Endodermal cell (in vitro differentiated cells): Measurements from ENCODE around the gene TMEM120B. TPM values are rescaled to one million over a fixed set of nuclear protein-coding genes. Genes with fewer than 3 reads are reported as not detected.

Experiments used
- DNase-seq: peaks from one replicate; pipeline ENCODE4 v3.0.0-alpha.2; 2017
- H3K27ac ChIP-seq: 2 replicates; pipeline ENCODE4 v1.5.1; 2013; ENCODE audit warnings: mild to moderate bottlenecking, low read depth, low read length, moderate library complexity
- H3K27me3 ChIP-seq: 2 replicates; pipeline ENCODE4 v1.6.1; 2013; ENCODE audit warnings: mild to moderate bottlenecking, low read length, moderate library complexity; ENCODE audit not compliant: insufficient read depth, control insufficient read depth, poor library complexity, severe bottlenecking
- H3K36me3 ChIP-seq: 2 replicates; pipeline ENCODE4 v1.7.0; 2013; ENCODE audit warnings: mild to moderate bottlenecking, low read length, moderate library complexity; ENCODE audit not compliant: control insufficient read depth, insufficient read depth
- H3K4me1 ChIP-seq: one replicate; pipeline ENCODE4 v1.7.0; 2013; ENCODE audit warnings: low read length; ENCODE audit not compliant: control insufficient read depth, insufficient read depth
- H3K4me3 ChIP-seq: 2 replicates; pipeline ENCODE4 v1.5.1; 2013; ENCODE audit warnings: mild to moderate bottlenecking, low read length, moderate library complexity
- H3K9ac ChIP-seq: 2 replicates; pipeline ENCODE4 v1.6.1; 2013; ENCODE audit warnings: mild to moderate bottlenecking, low read length, moderate library complexity; ENCODE audit not compliant: poor library complexity, severe bottlenecking; ENCODE audit errors: extremely low read depth
- H3K9me3 ChIP-seq: 2 replicates; pipeline ENCODE4 v1.6.1; 2013; ENCODE audit warnings: mild to moderate bottlenecking, low read length, moderate library complexity; ENCODE audit not compliant: control insufficient read depth
- H3K27ac Mint-ChIP-seq: 2 replicates; pipeline ENCODE4 v1.8.0; 2020; ENCODE audit warnings: mixed read lengths
- H3K27me3 Mint-ChIP-seq: 2 replicates; pipeline ENCODE4 v1.8.0; 2021; ENCODE audit warnings: mild to moderate bottlenecking, mixed read lengths; ENCODE audit not compliant: insufficient read depth
- H3K36me3 Mint-ChIP-seq: 2 replicates; pipeline ENCODE4 v1.8.0; 2020; ENCODE audit warnings: low read depth, mixed read lengths
- H3K4me1 Mint-ChIP-seq: 2 replicates; pipeline ENCODE4 v1.8.0; 2020; ENCODE audit warnings: mixed read lengths
- H3K4me3 Mint-ChIP-seq: 2 replicates; pipeline ENCODE4 v1.8.0; 2020; ENCODE audit warnings: mild to moderate bottlenecking, moderate library complexity, mixed read lengths
- H3K9me3 Mint-ChIP-seq: 2 replicates; pipeline ENCODE4 v1.8.0; 2020; ENCODE audit warnings: mild to moderate bottlenecking, mixed read lengths
- CTCF ChIP-seq: fragments of 200-600 bp; sonication (generic); conservative IDR thresholded peaks from 2 replicates; pipeline ENCODE4 v1.5.0; 2021; ENCODE audit warnings: antibody characterized with exemption, mild to moderate bottlenecking
- WGBS, 2 experiments: methylation state at CpG; one replicate each; pipeline versions ENCODE4 v1.1.5 to v1.1.7; 2013; ENCODE audit warnings: missing lambda C conversion rate in 2 of 2, mixed read lengths in 1 of 2; ENCODE audit not compliant: insufficient coverage in 1 of 2, insufficient read length in 1 of 2; 5-methylcytosine and 5-hydroxymethylcytosine counted together
- total RNA-seq, 2 donors: library from RNA; stranded (reverse); fragmentation: NEBNext Ultra II Directional in 1 of 2; extraction: Animal tissue kit (Norgen Biotek cat#: 25700) in 1 of 2; gene quantifications; 2 replicates in 1 of 2; 3 replicates in 1 of 2; pipeline ENCODE4 v1.2.1, GENCODE V29; 2021

Gene TMEM120B
- total RNA-seq, 2 donors from 2014 or later: 21.8 to 25.3 TPM

GRCh38 chr12:121820056-121820455, 107.5 kb downstream of the TMEM120B start:
- no peaks in the 10 kb centered on the region for H3K4me1 Mint-ChIP-seq
- no peaks in the 10 kb centered on the region for H3K9me3 Mint-ChIP-seq
- no peak overlapping the region for H3K27ac Mint-ChIP-seq
- no peaks in the 10 kb centered on the region for H3K4me1 ChIP-seq
- H3K9me3 ChIP-seq: no peaks in the 10 kb centered on the region
- peaks cover 66% of the 10 kb centered on the region for H3K36me3 Mint-ChIP-seq
- H3K36me3 ChIP-seq: peaks cover 82% of the 10 kb centered on the region
- TF ChIP-seq CTCF: no peak
- no peak overlapping the region for H3K4me3 ChIP-seq
- no peak overlapping the region for H3K27ac ChIP-seq
- 95% methylated on average over 4 to 7 of the region's 7 CpGs for WGBS, 2 experiments
- DNase-seq: no peak
- no peak overlapping the region for H3K4me3 Mint-ChIP-seq
- H3K27me3 ChIP-seq: no peaks in the 10 kb centered on the region
- no peak overlapping the region for H3K9ac ChIP-seq
- no peaks in the 10 kb centered on the region for H3K27me3 Mint-ChIP-seq

GRCh38 chr12:121822393-121823100, 110.0 kb downstream of the TMEM120B start:
- Histone ChIP-seq H3K4me3 (no peak overlapping the region), H3K9ac (no peak overlapping the region), H3K36me3 (peaks cover 80% of the 10 kb centered on the region), H3K9me3 (no peaks in the 10 kb centered on the region), H3K27me3 (no peaks in the 10 kb centered on the region), H3K4me1 (no peaks in the 10 kb centered on the region), H3K27ac (no peak overlapping the region)
- DNase-seq: no peak
- no peaks in the 10 kb centered on the region for H3K27me3 Mint-ChIP-seq
- no peak overlapping the region for H3K27ac Mint-ChIP-seq
- peaks cover 70% of the 10 kb centered on the region for H3K36me3 Mint-ChIP-seq
- no peaks in the 10 kb centered on the region for H3K9me3 Mint-ChIP-seq
- no peak overlapping the region for H3K4me3 Mint-ChIP-seq
- WGBS, 2 experiments: 94 to 95% methylated on average over 9 to 39 of the region's 39 CpGs
- TF ChIP-seq CTCF: no peak
- no peaks in the 10 kb centered on the region for H3K4me1 Mint-ChIP-seq

- no peaks in the 10 kb centered on the region for H3K4me1 Mint-ChIP-seq
- Histone ChIP-seq H3K4me1 (no peaks in the 10 kb centered on the region), H3K9ac (no peak overlapping the region), H3K36me3 (peaks cover 80% of the 10 kb centered on the region), H3K27me3 (no peaks in the 10 kb centered on the region), H3K4me3 (no peak overlapping the region), H3K27ac (no peak overlapping the region), H3K9me3 (no peaks in the 10 kb centered on the region)
- peaks cover 67% of the 10 kb centered on the region for H3K36me3 Mint-ChIP-seq
- no peak overlapping the region for H3K4me3 Mint-ChIP-seq
- peak; percentile 74 for DNase-seq
- TF ChIP-seq CTCF: peak; percentile 55
- no peaks in the 10 kb centered on the region for H3K9me3 Mint-ChIP-seq
- no peaks in the 10 kb centered on the region for H3K27me3 Mint-ChIP-seq
- H3K27ac Mint-ChIP-seq: no peak overlapping the region
- WGBS, 2 experiments: 91% methylated on average over 16 to 30 of the region's 36 CpGs
Observed at GRCh38 chr12:121823101-121823726, 110.7 kb downstream of the TMEM120B start.
